Activated T-cell treated with anti-CD3 and anti-CD28 coated beads, Interleukin-2, amount 50 U/mL, for 72 hours (primary cell): ENCODE measurements around the gene CAMTA1. TPM values are rescaled to one million over a fixed set of nuclear protein-coding genes. Genes with fewer than 3 reads are reported as not detected.
A peak's percentile ranks its signal among the peaks of the same experiment; 100 is the strongest.
"Not testable (repeated sequence)": the region's sequence is repeated elsewhere in the genome, so short reads cannot be mapped to it uniquely, and the experiment has no call there.

Experiments
- ATAC-seq, 2 donors: fragments of 150-1000 bp; cut with Tn5 transposase; replicated peaks in 1 of 2; 2 replicates each; pipeline ENCODE4 v1.10.0; 2021; ENCODE audit warnings: moderate library complexity in 2 of 2, mild to moderate bottlenecking in 1 of 2
- DNase-seq, 2 donors: peaks; one replicate each; pipeline ENCODE4 v3.0.0; 2021 to 2022; ENCODE audit warnings: mixed read lengths in 1 of 2
- H3K27ac Mint-ChIP-seq: one replicate; pipeline ENCODE4 v1.8.0; 2022; ENCODE audit warnings: mild to moderate bottlenecking, moderate library complexity, mixed read lengths
- H3K27me3 Mint-ChIP-seq: one replicate; pipeline ENCODE4 v1.8.0; 2022; ENCODE audit warnings: low read depth, mixed read lengths
- H3K36me3 Mint-ChIP-seq, 2 donors: one replicate each; pipeline ENCODE4 v1.8.0; 2022; ENCODE audit warnings: mixed read lengths in 2 of 2, mild to moderate bottlenecking in 1 of 2; ENCODE audit not compliant: insufficient read depth in 2 of 2
- H3K4me1 Mint-ChIP-seq: one replicate; pipeline ENCODE4 v1.8.0; 2022; ENCODE audit warnings: low read depth, mixed read lengths
- H3K4me3 Mint-ChIP-seq, 2 donors: one replicate each; pipeline ENCODE4 v1.8.0; 2022; ENCODE audit warnings: mild to moderate bottlenecking in 2 of 2, mixed read lengths in 2 of 2, moderate library complexity in 2 of 2
- H3K9me3 Mint-ChIP-seq, 2 donors: one replicate each; pipeline ENCODE4 v1.8.0; 2022; ENCODE audit warnings: mixed read lengths in 2 of 2
- total RNA-seq, 2 donors: library from RNA; stranded (reverse); gene quantifications; one replicate each; pipeline ENCODE4 v1.2.3, GENCODE V29; 2022

The CAMTA1 gene
- total RNA-seq, 2 donors from 2014 or later: 47.8 to 63.3 TPM

DNA sequence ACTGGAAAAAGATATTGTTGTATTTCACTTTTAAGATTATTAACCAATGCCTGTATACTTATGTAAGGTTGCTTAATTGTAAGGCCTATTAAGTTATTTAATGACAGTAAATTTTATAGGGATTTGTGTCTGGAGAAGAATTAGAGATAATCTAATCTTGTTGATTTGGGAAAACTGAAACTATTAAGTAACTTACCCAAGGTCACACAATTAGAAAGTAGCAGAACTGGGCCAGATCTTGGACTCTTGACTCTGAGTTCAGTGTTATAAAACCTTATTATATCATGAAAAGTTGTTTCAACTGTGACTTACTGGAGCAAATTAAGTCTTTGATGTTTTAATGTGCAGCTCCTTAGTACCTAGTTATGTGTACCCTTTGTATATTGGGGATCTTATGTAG is 38.5 kb downstream of the CAMTA1 start:
- ATAC-seq (no peak), DNase-seq (no peak)
- peaks cover 20% of the 10 kb centered on the region for H3K4me1 Mint-ChIP-seq
- no peaks in the 10 kb centered on the region for H3K9me3 Mint-ChIP-seq
- H3K4me3 Mint-ChIP-seq: no peak overlapping the region
- H3K36me3 Mint-ChIP-seq: no peaks in the 10 kb centered on the region
- H3K27ac Mint-ChIP-seq: no peak overlapping the region
- no peaks in the 10 kb centered on the region for H3K27me3 Mint-ChIP-seq

DNA sequence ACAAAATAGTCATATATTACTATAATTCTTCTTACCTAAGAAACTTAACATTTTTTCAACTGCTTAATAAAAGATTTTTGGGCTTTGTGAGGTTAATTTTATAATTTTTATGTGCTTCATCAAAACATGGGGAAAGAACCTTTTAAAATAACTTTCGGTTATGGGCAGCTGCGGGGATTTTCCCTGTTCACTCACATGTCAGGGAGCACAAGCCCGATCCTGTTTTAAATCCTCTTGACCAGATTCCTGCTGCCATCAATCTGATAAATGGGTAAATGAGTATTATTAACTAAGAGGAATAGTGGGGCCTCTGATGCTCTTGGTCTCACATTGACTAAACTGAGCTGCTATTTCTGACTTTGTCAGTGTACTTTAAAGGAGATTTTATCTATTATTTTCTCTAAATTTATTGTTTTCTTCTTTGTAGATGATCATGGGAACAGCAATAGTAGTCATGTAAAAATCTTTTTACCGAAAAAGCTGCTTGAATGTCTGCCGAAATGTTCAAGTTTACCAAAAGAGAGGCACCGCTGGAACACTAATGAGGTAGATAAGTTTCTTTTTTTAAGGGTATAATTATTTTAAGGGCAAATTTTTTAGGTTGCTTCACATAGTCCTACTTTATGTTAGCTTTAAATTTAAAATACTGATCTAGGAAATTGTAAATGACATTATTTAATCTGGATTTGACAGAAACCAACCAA is 39.6 kb downstream of the CAMTA1 start:
- H3K27me3 Mint-ChIP-seq: no peaks in the 10 kb centered on the region
- no peak for ATAC-seq
- H3K4me1 Mint-ChIP-seq: peaks cover 13% of the 10 kb centered on the region
- H3K4me3 Mint-ChIP-seq: no peak overlapping the region
- no peak overlapping the region for H3K27ac Mint-ChIP-seq
- no peaks in the 10 kb centered on the region for H3K9me3 Mint-ChIP-seq
- no peaks in the 10 kb centered on the region for H3K36me3 Mint-ChIP-seq
- DNase-seq: no peak

DNA sequence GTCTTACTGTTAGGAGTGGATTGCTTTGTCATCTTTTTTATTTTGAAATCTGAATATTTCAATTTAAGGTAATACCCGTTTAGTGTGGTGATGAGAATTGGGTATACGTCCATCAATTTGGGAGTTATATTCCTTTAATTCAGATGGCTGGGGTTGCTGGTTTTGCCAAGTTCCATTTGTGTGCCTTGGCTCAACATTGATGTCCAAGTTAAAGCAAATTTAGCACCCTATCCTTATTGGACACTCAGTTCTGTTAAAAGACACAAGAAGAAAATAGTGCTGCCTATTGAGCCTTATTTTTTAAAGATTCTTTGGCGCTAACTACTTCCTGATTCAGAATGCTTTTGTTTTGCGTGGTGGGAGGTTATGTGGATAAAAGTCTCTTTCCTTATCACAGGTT is 40.6 kb downstream of the CAMTA1 start:
- no peaks in the 10 kb centered on the region for H3K36me3 Mint-ChIP-seq
- H3K4me1 Mint-ChIP-seq: peaks cover 2% of the 10 kb centered on the region
- ATAC-seq (no peak), DNase-seq (no peak)
- no peaks in the 10 kb centered on the region for H3K9me3 Mint-ChIP-seq
- no peaks in the 10 kb centered on the region for H3K27me3 Mint-ChIP-seq
- H3K4me3 Mint-ChIP-seq: no peak overlapping the region
- H3K27ac Mint-ChIP-seq: no peak overlapping the region

DNA sequence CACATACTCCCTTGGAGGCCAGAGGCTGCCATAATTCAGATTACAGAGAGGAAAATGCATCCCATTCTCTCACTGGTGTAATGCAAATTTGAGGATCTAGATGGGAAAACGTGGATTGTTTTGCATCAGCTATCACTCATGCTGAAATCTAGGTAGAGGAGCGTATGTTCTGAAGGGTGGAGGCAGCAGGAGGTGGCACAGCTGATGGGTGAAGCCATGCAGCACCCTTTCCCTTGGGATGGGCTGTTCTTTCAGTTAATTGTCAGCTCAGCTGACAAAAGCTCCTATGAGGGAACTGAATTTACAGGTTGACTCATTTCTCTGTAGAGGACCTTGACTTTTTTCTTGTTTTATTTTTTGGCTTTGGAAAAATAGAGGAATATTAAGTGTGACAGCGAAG is 41.8 kb downstream of the CAMTA1 start:
- Mint-ChIP-seq H3K36me3 (no peaks in the 10 kb centered on the region), H3K9me3 (no peaks in the 10 kb centered on the region), H3K27ac (no peak overlapping the region), H3K4me1 (no peaks in the 10 kb centered on the region), H3K27me3 (no peaks in the 10 kb centered on the region), H3K4me3 (no peak overlapping the region)
- ATAC-seq (no peak), DNase-seq (no peak)

DNA sequence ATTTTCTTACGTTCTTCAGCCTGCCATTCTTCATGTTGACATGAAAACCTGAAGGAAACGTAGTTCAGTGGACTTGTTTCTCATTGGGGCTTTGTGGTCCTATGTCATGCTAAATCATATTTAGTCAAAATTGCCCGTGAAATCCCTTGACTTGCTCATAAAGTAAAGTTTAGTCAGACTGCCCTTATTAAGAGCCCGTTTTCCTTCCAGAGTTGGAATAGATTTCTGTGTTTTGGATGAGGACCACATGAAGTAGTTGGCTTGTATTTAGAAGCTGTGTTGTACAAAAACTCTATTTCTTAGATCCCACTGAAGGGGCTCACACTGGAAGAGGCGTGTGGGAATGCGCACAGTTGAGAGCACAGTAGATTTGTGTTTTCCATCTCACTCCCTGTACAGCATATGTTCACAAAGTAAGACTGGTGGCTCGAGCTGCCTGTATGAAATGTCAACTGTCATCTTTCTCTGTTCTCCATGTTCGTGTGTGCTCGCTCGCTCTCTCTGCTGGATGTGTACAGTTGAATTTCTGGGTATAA is 42.4 kb downstream of the CAMTA1 start:
- Mint-ChIP-seq H3K27ac (no peak overlapping the region), H3K9me3 (no peaks in the 10 kb centered on the region), H3K36me3 (no peaks in the 10 kb centered on the region), H3K27me3 (no peaks in the 10 kb centered on the region), H3K4me3 (no peak overlapping the region), H3K4me1 (no peaks in the 10 kb centered on the region)
- ATAC-seq: no peak
- DNase-seq: no peak

DNA sequence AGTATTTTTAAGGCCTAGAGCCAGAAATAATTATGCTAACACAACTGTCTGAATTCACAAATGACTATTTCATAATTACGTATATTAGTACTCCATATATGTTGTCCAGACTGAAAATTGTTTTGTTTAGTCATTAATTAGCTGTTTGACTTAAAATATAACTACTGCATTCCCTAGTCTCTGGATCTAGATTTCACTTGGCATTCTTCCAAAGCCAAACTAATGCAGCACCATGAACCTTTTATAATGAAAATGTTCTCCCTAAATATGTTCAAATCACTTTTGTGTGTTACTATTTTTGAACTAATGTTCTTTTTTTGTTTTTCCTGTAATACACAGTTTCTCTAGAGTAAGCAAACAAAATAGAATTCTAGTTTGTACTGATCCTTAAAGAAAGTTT is 46.1 kb downstream of the CAMTA1 start:
- no peak overlapping the region for H3K27ac Mint-ChIP-seq
- no peak for ATAC-seq
- H3K27me3 Mint-ChIP-seq: no peaks in the 10 kb centered on the region
- no peak overlapping the region for H3K4me3 Mint-ChIP-seq
- H3K36me3 Mint-ChIP-seq: no peaks in the 10 kb centered on the region
- no peaks in the 10 kb centered on the region for H3K9me3 Mint-ChIP-seq
- no peaks in the 10 kb centered on the region for H3K4me1 Mint-ChIP-seq
- no peak for DNase-seq

DNA sequence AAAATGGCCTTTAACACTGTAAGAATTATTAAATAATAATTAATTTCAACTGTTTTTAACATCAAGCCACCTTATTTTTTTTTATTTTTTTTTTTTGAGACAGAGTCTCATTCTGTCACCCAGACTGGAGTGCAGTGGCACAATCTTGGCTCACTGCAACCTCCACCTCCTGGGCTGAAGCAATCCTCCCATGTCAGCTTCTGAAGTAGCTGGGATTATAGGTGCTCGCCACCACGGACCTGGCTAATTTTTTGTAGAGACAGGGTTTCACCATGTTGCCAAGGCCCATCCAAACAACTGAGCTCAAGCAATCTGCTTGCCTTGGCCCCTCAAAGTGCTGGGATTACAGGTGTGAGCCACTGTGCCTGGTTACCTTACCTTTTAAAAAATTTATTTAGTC is 46.8 kb downstream of the CAMTA1 start:
- H3K27me3 Mint-ChIP-seq, H3K27ac Mint-ChIP-seq, H3K36me3 Mint-ChIP-seq, H3K4me3 Mint-ChIP-seq, H3K9me3 Mint-ChIP-seq, H3K4me1 Mint-ChIP-seq, DNase-seq, ATAC-seq: not testable (repeated sequence)

DNA sequence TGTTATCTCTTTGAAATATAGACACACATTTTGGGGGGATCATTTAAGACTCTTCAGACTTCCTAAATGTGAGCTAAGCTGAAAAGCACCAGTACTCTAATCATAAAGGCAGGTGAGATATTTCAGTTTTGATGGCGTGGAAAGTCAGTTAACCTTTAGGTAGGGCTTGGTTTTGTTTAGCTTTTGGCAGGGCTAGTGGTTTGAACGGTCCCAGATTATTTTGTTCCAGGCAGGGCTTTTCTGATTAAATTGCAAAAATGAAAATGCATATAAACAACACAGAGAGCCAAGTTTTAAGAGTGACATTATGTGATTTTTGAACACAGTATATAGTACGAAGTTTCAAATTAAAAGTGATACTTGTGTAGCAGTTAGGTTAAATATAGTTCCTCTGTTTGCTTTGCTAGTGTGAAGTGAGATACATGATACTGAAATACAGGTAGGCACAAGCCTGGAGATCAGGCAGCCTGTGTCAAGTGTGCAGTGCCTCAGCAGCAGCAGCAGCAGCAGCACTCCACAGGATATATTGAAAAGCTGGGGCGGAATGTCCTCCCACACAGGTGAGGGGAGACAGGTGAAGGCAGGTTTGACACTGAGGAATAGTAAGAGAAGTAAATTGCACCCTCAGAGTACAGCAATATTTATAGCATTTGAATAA is 47.4 kb downstream of the CAMTA1 start:
- no peak overlapping the region for H3K27ac Mint-ChIP-seq
- no peaks in the 10 kb centered on the region for H3K36me3 Mint-ChIP-seq
- no peaks in the 10 kb centered on the region for H3K4me1 Mint-ChIP-seq
- H3K4me3 Mint-ChIP-seq: no peak overlapping the region
- DNase-seq (no peak), ATAC-seq (no peak)
- H3K9me3 Mint-ChIP-seq: no peaks in the 10 kb centered on the region
- no peaks in the 10 kb centered on the region for H3K27me3 Mint-ChIP-seq

DNA sequence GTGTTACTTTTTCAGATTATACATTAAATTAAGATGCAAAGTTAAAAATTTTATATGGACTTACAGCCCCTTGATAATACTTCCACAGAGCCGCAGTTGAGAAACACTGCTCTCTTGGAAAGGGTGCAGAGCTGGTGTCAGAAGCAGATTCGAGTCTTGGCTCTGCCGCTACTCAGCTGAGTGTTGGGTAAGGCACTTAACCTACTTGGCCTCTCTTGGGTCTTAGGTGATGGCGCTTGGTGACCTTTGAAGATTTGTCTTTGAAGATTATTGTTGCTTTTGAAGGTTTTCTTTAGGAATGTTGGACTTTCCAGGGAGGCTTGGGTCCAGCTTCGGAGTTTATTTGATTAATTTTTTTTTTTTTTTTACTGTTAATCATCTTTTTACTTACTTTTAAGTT is 48.5 kb downstream of the CAMTA1 start:
- Mint-ChIP-seq H3K36me3 (no peaks in the 10 kb centered on the region), H3K27ac (no peak overlapping the region), H3K27me3 (no peaks in the 10 kb centered on the region), H3K4me3 (no peak overlapping the region), H3K9me3 (no peaks in the 10 kb centered on the region), H3K4me1 (no peaks in the 10 kb centered on the region)
- ATAC-seq (no peak), DNase-seq (no peak)

DNA sequence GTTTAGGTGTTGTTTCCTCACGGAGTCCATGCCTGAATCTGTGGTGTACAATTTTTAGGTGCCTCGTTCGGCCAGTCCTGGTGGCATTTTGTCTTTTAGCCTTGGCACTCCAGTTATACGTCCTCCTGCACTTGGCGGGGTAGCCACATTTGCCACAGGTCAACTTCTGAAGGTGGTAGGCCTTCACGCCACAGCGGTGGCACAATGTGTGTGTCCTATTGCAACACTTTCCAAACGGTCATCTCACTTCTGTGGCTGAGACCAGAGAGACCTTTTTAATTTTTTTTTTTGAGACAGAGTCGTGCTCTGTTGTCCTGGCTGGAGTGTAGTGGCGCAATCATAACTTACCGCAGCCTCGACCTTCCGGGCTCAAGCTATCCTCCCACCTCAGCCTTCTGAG is 49.1 kb downstream of the CAMTA1 start:
- ATAC-seq (no peak), DNase-seq (no peak)
- H3K27ac Mint-ChIP-seq: no peak overlapping the region
- H3K4me3 Mint-ChIP-seq: no peak overlapping the region
- no peaks in the 10 kb centered on the region for H3K9me3 Mint-ChIP-seq
- H3K27me3 Mint-ChIP-seq: no peaks in the 10 kb centered on the region
- H3K36me3 Mint-ChIP-seq: no peaks in the 10 kb centered on the region
- no peaks in the 10 kb centered on the region for H3K4me1 Mint-ChIP-seq

DNA sequence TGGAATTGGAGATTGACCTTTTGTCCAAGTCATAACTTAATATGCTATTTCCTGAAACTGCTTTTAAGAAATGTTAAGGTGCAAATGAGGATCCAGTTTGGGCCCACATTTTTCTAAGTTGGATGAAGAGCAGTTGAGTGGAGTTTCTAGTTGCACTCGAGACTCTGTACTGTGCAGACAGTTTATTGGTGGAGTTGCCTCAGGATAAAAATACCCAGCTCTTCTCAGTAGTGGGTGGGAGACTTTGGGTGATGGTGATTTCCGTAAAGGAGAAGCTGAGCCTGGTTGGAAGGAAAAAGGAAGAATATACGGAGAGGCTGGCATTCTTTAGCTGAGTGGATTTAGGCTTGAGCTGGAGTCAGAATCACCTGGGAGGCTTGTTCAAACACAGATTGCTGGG is 49.9 kb downstream of the CAMTA1 start:
- ATAC-seq (no peak), DNase-seq (no peak)
- Mint-ChIP-seq H3K27me3 (no peaks in the 10 kb centered on the region), H3K4me1 (peaks cover under 1% of the 10 kb centered on the region), H3K27ac (no peak overlapping the region), H3K9me3 (no peaks in the 10 kb centered on the region), H3K36me3 (no peaks in the 10 kb centered on the region), H3K4me3 (no peak overlapping the region)

DNA sequence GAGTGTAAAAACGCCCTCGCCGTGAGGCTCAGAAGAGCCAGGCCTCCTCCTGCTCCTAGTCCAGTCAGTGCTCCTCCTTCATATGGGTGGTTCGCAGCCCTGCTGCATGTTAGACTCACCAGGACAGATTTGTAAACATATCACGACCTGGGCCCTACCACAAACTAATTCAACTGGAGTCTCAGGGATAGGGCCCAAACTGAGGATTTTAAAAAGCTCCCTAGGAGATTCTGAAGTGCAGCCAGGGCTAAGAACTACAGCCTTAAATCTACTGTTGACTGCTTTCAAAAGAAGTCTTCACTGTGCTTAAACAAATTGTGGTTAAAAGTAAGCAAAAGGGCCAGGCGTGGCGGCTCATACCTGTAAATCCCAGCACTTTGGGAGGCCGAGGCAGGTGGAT is 57.0 kb downstream of the CAMTA1 start:
- Mint-ChIP-seq H3K4me3 (no peak overlapping the region), H3K27me3 (no peaks in the 10 kb centered on the region), H3K4me1 (peaks cover 4% of the 10 kb centered on the region), H3K9me3 (peaks cover 2 to 4% of the 10 kb centered on the region in 2 donors), H3K36me3 (peaks cover 7 to 19% of the 10 kb centered on the region in 2 donors), H3K27ac (no peak overlapping the region)
- ATAC-seq (no peak), DNase-seq (no peak)

DNA sequence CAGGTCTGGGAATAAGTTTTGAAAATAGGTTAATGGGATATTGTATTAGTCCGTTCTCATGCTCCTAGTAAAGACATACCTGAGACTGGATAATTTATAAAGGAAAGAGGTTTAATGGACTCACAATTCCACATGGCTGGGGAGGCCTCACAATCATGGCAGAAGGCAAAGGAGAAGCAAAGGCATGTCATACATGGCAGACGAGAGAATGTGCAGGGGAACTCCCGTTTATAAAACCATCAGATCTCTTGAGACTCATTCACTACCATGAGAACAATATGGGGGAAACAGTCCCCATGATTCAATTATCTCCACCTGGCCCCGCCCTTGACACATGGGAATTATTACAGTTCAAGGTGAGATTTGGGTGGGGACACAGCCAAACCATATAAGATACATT is 60.5 kb downstream of the CAMTA1 start:
- not testable (repeated sequence) for H3K27ac Mint-ChIP-seq, H3K4me1 Mint-ChIP-seq, H3K4me3 Mint-ChIP-seq, H3K9me3 Mint-ChIP-seq, ATAC-seq, DNase-seq, H3K27me3 Mint-ChIP-seq
- peaks cover 10 to 14% of the 10 kb centered on the region in 2 donors for H3K36me3 Mint-ChIP-seq

DNA sequence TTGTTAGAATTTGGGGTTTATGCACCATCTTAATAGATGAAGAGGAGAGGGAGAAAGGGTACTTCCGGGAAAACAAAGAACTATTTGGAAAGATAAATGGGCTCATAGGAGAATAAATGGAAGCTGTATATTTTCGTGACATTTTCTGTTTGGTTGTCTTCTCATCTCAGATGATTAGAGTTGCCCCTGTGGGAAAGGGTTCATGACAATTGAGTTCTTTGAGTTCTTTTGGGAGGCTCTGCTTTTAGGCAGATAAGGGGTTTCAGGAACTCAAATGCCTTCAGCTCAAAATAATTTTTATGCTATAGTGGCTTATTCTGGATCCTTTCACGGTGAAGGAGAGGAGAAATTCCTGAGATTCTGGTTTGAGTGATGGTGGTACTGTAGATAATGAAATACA is 63.6 kb downstream of the CAMTA1 start:
- ATAC-seq (no peak), DNase-seq (no peak)
- Mint-ChIP-seq H3K36me3 (peaks cover 12 to 22% of the 10 kb centered on the region in 2 donors), H3K9me3 (peaks cover 2 to 4% of the 10 kb centered on the region in 2 donors), H3K27ac (peak overlapping the region; percentile 6), H3K27me3 (no peaks in the 10 kb centered on the region), H3K4me3 (no peak overlapping the region), H3K4me1 (no peaks in the 10 kb centered on the region)
